GM12892 (cell line): ENCODE results near the gene MYOT.

Experiments used
- POLR2A ChIP-seq: IDR thresholded peaks from 2 replicates; pipeline ENCODE4 v1.6.1; 2011; ENCODE audit warnings: low read depth, low read length, control low read depth
- POLR2AphosphoS5 ChIP-seq: IDR thresholded peaks from 2 replicates; pipeline ENCODE4 v1.6.1; 2011; ENCODE audit warnings: low read depth, low read length, control low read depth
- TAF1 ChIP-seq: IDR thresholded peaks from 2 replicates; pipeline ENCODE4 v1.6.1; 2011; ENCODE audit warnings: low read depth, mild to moderate bottlenecking, control low read depth, low read length, borderline replicate concordance

DNA sequence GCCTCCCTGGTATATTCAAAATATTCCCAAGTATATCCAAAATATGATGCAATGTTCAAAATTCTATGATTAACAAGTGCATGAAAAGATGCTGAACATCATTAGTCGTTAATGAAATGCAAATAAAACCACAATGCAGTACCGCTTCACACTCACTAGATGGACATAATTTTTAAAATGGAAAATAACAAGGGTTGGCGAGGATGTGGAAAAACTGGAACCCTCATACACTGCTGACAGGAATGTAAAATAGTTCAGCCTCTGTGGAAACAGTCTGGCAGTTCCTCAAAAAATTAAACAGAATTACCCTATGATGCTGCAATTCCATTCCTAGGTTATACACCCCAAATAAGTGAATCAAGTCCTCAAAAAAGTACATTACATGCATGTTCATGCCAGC, 36.1 kb upstream of the MYOT start:
- TF ChIP-seq POLR2AphosphoS5: no peak
- no peak for TF ChIP-seq TAF1
- TF ChIP-seq POLR2A: no peak
